ENCODE results near the gene COG8.

The COG8 gene

GRCh38 chr16:69277413-69277812 lies 62.0 kb downstream of the COG8 start:
- no peak for DNase-seq
